DMS53 (cell line): ENCODE data around the gene LRRC27.

Experiments used
- DNase-seq: peaks from one replicate; lab custom pipeline; 2025; lab: John Stamatoyannopoulos, UW

Gene LRRC27

DNA sequence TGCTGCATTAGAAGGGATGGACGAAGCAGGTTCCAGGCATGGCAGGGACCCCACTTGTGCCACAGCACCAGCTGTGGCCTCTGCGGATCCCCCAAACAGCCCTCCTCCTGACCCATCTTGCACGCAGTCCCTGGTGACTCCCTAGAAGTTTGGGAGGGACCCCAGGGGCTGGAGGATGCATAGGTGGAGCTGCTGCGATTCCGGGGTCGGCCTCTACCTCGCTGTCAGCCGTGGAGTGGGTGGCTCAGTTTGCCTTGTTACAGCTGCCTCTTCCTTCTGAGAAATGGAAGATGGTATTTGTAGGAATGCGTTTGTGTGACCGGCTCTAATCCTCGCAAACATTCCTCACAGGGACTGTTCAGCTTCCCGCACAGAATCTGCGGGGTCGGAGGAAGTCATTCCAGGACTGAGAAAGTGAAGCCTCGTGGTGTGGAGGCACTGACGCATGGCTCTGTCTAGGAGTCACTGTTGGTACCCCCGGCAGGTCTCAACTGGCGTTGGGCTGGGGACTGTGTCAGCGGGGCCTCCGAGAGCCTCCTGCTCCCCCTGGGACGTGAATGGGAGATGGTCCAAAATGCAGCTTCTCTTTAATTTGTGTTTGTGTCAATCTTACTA lies 82.5 kb downstream of the LRRC27 start:
- no peak for DNase-seq

DNA sequence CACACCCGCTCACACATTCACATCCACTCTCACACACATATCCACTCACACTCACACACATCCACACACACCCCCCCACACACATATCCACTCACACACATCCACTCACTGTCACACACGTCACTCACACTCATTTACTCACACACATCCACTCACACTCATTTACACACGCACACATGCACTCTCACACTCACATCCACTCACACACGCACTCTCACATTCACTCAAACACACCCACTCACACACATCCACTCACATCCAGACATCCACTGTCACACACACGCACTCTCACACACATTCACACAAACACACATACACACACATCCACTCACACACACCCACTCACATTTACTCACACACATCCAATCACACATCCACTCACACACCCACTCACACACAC lies 83.3 kb downstream of the LRRC27 start:
- no peak for DNase-seq

DNA sequence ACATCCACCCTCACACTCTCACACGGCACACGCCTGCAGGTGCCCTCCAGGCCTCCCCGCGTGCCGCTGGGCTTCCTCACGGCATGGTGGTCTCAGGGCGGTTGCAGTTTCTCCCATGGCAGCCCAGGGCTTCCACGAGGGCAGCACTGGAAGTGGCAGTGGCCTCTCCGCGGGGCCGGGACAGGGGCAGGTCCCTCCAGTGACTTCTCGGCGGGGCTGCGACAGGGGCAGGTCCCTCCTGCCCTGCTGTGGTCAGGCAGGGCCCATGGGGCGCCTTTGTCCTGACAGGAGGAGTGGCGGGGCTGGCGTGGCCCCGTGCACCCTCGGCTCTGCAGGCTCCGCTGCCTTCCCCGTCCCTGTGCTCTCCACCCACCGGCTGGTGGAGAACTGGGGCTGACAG lies 84.0 kb downstream of the LRRC27 start:
- no peak for DNase-seq

DNA sequence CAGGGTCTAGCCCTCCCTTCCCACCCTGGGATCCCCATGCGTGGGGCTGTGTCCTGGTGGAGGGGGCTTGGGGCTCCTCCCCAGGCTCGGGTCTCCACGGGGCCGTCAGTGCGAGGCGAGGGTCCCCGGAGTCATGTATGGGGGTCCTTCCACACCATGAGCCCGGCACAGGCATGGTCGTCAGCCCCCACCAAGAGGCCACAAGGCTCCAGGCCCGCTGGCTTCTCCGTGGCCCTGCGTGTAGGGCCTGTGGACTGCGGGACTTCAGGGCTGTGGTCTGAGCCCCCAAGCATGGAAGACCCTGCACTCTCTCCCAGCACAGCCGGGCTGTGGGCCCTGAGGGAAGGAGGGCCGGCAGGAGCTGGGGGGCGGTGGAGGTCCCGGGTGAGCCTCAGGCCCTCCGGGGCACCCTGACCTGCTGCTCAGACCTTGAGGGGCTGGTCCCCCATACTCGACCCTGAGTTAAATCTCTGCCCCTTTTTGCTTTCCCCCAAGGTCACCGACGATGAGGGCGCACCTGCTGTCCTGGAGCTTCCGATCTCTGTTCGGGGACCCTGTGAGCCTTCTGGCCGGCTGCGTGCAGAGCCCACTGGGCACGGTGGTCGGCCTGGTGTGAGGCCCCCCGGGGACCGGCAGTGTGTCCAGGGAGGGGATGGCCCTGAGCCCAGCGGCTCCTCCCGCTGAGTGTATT lies 84.7 kb downstream of the LRRC27 start:
- no peak for DNase-seq

DNA sequence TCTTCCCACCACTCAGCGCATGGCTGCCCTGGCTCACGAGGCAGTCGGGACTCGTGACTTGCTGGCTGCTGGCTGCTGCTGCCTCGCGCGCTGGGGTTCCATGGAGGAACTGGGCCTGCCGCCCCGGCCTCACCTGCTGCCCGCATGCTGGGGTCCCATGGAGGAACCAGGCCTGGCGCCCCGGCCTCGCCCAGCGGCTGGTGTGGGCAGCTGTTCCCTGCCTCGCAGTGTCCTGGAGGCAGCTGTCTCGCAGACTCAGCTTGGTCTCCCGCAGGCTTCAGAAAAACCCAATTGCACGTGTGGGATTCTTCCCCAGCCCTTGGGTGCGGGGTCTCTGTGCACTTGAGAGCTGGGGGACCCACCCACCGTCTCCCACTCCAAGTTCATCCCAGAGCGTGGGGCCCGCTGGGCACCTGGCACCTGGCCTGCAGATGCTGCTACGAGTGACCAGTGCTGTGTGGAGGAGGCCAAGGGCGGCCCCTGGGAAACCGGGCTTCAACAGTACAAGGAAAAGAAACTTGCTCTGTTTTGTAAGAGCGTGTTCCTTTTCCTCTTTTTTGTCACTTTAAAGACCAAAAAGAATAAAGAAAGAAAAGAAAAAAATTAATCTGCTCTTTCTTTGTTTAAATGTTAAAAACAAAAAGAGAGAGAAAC lies 85.4 kb downstream of the LRRC27 start:
- no peak for DNase-seq

DNA sequence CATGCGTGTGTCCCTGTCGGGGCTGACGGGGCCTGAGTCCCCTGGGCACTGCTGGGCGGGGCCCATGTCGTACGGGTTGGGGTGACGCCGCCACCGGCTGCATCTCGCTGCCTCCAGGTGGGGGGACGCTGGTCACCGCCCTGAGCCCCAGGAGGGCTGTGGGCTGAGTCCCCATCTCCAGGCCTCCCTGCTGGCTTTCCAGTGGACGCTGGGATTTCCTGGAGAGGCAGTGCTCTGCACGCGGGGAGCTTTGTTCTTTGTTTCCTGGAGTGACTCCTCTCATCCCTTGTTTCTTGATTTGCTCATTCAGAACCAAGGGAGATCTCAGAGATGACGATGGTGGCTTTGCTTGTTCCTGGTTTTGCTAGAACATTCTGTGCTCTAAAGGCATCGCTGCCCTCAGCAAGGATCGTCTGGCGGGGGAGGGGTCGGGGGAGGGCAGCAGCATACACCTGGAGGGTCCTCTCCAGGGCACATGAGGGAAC lies 86.0 kb downstream of the LRRC27 start:
- DNase-seq, result peak; percentile 24

DNA sequence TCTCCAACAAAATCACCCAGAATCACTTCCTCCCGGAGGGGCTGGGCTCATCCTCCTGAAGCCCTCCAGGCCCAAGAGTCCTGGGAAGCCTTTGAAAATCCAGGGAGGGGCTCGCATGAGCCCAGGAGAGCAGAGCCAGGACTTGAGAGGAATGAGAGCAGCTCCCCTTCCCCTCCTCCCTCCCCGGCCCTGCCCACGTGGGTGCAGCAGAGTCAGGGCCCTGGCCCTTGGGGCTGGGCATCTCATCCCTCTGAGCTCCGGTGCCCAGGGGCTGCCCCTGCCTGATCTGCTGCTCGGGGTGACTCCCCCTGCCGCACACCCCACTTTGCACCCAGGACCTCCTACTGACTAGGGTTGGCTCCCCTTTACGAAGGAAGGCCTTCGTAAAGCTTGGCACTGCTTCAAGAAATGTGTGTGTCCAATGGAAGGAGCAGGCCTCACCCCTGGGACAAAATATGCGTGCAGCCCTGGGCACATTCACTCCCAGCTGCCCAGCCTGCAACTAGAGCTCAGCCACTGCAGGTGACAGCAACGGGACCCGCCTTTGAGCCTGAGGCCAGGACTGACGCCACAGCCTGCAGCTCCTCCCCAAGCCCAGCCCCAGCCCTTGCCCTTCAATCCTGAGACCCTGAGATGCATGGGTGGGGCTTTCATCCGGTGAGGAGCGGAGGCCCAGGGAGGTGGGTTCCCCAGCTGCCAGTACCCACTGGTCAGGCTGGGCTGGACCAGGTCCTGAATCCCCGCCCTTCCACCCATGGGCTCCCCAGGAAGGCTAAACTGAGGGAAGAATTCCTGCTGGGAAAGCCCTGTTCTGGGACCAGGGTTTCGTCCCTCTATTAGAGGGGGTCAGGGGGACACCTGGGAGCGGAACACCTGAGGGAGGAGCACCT lies 86.8 kb downstream of the LRRC27 start:
- DNase-seq, result peak; percentile 69

DNA sequence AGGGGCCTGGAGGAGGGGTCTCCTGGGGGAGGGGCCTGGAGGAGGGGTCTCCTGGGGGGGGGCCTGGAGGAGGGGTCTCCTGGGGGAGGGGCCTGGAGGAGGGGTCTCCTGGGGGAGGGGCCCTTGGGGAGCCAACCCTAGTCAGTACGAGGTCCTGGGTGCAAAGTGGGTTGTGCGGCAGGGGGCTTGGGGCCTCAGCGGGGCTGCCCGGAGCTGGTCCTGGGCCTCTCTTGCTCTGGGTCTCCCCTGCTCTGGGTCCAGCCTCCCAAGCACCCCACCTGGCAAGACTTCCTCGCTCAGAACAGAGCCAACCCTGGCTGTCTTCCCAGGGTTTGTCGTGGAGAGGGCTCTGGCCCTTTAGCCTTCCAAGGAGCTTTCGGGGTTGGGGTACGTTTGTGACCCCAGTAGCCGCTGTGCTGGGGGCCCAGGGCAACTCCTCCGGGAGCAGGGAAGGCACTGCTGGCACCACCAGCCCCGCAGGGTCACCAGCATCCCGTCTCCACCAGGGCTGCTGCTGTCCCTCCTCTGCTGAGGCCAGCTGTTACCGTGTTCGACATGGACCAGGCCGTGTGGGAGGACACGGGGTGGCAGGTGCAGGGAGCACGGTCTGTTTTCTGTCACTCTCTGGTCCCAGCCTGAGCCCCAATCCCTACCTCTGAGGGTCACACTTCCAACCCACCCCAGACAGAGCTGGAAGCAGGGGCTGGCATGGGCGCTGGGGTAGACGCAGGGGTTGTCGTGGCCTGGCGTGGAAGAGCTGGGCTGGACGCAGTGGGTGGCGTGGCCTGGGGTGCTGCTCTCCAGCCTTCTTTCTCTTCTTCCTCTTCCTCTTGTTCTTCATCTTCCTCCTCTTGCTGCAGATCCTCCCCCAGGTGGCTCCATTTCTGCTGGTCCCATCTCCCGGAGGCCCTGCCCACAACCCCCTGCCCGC lies 87.8 kb downstream of the LRRC27 start:
- peak; percentile 34 for DNase-seq

DNA sequence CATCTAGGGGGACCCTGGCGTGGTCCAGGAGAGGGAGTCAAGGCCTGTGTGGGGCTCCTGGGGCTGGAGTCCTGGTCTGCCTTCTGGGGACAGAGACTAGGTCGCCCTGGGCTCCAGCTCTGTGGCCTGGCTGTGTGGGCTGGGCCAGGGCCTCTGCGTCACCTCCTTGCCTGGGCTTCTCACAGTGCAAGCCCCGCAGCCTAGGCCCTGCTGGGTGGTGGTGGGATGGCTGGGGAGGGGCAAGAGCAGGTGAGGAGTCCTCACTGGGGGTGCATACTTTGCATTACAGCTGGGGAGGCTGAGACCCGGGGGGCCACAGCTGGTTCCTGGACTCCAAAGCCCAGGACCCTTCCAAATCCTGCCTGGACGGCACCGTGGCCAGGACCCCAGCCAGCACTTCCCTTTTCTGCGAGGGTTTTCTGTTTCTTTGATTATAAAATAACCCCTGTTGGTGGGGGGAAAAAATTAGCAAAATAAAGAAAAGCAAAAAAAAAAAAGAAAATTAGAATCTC lies 88.5 kb downstream of the LRRC27 start:
- DNase-seq, result peak; percentile 25

DNA sequence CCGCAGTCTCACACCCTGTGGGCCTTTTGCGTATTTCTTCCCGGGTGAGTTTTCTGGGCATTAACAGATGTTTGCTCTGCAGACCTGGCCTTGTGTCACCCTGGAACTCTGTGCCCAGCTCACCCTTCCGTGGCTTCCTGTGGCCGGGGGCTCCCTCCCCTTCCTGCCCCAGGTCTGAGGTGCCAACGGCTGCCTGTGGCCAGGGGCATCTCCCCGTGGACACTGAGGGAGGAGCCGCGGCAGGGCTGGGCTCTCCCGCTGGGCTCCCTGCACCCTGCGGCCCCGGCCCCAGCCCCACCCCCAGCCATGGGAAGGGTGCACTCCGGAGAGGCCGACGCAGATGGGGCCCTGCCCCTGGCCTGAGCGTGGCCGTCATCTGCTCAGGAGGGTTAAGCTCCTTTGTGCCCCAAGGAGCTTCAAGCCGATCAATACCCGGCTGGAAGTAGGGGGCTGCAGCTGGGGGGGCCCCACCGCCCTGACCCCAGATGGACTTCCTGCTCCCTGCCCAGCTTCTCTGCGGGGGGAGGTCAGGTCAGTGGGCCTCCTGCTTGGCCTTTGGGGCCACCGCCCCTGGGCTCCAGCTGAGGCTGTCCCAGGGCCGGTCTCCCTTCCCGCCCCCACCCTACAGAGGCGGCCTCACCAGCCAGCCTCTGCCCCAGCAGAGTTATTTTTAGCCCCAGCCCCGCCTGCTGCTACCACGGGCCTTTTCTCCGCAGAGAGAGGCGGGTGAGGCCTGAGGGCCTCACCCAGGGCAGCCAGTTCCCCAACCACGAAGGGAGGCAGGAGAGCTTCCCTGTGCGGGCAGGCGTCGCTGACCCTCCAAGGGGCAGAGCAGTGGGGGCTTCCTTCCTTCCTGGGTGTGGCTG lies 89.2 kb downstream of the LRRC27 start:
- DNase-seq, result peak; percentile 88

DNA sequence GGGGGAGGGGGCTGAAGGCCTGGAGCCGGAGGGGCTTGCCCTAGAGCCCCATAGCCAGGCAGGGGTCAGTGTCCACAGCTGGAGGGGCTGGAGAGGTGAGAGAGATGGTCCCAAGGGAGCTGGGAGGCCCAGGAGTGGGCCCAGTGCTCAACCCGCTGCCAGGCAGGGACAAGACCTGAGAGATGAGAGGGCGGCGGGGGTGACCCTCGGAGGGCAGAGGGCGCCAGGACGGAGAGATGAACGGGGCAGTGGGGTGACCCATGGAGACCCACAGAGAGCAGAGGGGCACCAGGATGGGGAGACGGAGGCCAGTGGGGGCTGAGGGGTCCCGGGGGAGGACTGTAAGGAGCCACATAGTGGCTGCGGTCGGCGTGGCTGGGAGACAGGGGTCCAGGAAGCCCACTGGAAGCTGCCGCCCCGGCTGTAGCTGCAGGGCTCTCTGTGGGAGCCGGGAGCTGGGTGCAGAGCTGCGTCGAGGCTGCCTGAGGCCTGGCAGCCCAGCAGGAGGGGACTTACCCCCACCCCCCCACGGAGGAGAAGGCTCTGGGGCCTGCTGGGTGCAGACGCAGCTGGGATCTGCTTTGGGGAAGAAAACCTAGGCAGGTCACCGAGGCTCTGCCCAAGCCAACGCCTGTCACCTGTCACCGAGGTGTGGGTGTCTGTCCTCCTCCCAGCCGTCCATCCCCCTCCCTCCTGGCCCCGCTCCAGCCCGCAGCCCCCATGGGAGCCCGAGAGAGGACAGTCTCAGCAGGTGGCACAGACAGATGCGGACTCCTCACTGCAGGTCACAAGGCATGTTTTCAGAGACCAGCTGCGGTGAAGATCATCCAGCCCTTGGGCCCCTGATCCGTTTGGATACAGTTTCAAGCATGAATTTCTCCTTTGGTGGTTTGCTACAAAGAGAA lies 90.1 kb downstream of the LRRC27 start:
- DNase-seq, result peak; percentile 26

DNA sequence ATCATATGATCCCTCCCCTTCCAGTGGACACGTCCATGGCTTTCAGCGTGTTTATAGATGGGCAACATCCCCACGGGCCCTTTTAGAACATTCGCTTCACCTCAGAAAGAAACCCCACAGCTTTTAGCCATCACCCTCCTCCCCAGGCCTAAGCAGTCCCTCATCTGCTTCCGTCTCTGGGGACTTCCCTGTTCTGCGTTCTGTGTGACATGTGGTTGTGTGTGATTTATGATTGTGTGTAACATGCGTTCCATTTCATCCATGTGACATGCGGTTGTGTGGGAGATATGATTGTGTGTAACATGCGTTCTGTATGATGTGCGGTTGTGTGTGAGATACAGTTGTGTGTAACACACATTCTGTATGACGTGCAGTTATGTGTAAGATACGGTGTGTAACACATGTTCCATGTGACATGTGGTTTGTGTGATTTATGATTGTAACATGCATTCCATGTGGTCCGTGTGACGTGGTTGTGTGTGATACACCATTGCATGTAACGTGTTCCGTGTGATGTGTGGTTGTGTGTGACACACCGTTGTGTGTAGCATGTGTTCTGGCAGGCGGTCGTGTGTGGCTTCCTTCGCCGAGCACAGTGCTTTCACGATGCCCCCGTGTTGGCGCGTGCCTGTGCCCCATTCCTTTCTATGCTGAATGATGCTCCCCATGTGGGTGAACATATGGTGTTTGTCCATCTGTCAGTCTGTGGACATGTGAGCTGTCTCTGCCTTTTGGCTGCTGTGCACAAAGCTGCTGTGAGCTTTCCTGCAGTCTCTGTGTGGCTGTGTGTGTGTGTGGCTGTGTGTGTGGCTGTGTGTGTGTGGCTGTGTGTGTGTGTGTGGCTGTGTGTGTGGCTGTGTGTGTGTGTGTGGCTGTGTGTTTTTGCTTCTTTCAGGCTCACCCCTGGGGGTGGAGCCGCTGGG lies 91.2 kb downstream of the LRRC27 start:
- no peak for DNase-seq

DNA sequence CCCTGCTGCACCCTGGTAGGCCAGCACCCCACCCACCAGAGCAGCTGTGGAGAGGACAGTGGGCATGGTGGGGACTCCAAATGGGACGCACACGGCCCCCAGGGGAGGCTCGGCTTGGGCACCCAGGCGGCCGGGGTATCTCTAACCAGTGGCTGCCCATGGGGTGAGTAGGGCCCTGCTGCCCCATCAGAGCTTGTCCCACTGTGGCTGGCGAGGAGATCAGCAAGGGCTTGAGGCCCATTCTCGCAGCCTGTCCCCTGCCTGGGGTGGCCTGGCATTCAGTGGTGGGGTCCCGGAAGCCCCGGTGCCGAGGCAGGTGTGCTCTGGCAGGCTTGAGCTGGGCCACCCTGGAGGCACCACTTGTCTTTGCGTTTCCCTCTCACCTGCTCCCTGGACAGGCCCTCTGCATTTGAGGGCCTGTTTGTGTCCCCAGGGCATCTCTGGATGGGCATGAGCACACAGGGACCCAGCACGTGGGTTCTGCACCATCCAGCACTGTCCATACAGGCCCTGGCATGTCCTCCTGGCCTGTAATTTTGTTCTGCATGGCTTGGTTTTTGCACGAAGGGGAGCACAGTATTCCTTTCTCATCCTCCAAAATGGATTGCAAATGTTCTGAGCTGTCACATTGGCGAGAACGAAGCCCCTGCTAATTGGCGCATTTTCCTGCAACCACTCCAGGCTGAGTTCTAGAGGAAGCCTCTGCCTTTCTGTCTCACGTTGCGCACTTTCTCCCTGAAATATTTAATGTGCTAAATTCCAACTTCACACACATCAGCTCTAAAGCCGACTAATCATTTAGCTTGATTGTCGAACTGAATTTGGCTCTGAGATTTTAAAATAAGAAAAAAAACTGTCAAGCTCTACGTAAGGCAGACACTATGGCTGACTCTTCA lies 92.2 kb downstream of the LRRC27 start:
- no peak for DNase-seq

DNA sequence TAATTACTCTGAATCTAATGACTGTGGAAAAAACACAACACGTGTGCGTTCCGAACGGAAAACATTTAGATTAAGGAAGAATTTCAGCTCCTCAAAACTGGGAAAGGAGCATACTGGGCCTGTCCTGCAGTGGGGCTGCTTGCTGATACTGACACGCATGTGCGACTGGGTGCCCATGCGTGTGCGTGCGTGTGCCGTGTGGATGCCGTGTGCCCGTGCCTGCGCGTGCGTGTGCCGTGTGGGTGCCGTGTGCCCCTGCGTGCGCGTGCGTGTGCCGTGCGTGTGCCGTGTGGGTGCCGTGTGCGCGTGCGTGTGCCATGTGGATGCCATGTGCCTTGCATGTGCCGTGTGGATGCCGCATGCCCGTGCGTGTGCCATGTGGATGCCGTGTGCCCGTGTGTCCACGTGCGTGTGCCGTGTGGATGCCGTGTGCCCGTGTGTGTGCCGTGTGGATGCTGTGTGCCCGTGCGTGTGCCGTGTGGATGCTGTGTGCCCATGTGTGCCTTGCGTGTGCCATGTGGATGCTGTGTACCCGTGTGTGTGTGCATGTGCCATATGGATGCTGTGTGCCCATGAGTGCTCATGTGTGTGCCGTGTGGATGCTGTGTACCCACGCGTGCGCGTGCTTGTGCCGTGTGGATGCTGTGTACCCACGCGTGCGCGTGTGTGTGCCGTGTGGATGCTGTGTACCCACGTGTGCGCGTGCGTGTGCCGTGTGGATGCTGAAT lies 93.2 kb downstream of the LRRC27 start:
- DNase-seq, result no peak

DNA sequence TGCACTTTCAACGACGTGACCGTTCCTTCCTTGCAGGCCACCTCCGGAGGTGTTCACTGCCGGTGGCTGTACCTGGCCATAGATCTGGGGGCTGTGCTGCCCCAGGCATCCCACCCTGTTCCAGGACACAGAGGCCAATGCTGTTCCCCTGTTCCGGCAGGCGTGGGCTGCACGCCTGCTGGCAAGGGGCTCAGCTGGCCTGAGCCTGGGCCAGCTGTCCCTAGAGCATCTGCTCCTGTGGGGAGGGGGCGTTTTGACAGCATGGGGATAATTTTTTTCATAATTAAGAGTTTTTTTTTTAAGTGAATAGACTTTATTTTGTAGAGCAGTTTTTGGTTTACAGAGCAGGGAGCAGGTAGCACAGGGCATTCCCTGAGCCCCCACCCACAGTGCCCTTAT lies 93.8 kb downstream of the LRRC27 start:
- DNase-seq, result no peak
